ENCODE measurements around the gene TNNC1.

The TNNC1 gene

GRCh38 chr3:52456800-52457183 is 3.0 kb upstream of the TNNC1 start:
- no peak for DNase-seq

GRCh38 chr3:52456169-52456799 is 2.4 kb upstream of the TNNC1 start:
- no peak for DNase-seq

DNA sequence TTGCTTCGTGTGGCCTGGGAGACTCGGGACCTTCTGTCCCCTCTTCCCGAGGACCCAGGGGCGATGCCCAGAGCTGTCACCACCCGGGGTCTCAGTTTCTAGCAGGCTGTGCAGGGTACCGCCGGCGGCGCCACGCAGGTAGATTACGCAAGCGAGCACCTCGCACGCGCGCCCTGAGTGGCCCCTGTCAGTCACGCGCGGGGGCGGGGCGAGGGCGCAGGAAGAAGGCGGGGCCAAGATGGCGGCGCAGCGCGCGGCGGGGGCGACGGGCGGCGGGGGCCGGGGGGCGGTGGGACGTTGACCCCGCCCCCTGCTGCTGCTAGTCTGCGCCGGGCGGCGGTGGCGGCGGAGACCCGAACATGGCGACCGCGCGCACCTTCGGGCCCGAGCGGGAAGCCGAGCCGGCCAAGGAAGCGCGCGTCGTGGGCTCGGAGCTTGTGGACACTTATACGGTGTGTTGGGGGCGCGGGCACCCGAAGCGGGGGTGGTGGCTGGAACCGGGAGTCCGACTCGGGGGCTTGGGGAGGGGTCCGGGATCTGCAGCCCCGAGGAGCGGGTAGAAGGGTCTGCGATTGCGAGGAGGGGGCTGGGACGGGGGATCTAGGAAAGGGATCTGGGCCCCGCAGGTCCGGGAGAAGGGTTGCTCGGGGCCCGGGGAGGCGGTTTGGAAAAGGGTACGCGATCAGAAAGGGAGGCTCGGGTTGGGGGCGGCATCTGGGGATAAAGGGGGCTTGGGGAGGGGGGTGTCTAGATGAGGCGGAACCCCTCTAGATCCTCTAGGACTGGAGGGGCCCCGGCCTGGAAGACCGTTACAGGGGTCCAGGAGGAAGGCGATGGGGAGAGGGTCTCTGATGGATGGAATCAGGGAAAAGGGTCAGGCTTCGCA is 1.7 kb upstream of the TNNC1 start, which contains the start of gene NISCH:
Gene NISCH (plus strand): TSS at position 322 of the 886 bp plus-strand sequence. CDS start 38 bp downstream, at position 360.
- peak; percentile 94 to 97 for DNase-seq

DNA sequence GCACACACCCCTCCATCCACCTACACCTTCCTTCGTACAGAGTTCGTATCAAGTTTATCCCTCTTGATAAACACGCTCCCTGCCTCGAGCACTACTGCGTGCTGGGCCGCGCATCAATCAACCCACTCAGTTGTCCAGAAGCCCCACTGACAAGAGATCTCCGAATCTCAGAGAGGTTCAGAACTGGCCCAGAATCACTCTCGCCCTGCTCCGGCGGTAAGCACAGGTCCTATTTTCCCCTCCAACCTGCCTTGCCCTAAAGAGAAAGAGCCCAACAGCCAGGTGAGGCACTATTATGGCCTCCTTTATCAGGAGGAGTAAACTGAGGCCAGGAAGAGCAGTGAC is 1.1 kb upstream of the TNNC1 start:
- no peak for DNase-seq

GRCh38 chr3:52454250-52454937 is 553 bp upstream of the TNNC1 start:
- DNase-seq = no peak

DNA sequence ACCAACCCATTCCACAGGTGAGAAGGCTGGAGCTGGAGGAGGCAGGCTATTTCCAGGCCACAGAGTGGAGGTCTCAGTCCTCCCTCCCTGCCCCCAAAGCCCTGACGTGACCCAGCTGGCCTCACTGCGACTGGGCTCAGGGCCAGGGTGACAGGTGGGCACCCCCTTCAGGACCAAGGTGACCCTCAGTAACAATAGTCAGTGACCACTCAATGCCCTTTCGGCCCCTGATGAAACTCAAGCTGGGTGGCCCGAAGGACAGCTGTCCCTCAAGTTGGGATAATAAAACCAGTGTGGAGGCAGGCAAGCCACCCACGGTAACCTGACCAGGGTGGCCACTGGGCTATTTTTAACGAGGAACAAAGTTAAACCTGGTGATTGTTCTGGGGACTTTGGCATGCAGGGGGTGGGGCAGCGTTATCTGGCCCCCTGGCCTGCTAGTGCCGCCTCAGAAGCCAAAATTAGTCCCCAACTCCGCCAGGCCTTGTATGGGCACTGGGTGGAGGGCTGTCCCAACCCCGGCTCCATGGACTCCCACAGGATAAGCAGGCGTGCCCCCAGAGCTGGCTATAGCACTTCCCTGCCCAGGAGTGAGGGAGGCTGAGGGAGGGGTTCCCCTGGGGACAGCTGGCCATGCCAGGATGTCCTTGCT is 1.1 kb downstream of the TNNC1 start:
- no peak for DNase-seq

DNA sequence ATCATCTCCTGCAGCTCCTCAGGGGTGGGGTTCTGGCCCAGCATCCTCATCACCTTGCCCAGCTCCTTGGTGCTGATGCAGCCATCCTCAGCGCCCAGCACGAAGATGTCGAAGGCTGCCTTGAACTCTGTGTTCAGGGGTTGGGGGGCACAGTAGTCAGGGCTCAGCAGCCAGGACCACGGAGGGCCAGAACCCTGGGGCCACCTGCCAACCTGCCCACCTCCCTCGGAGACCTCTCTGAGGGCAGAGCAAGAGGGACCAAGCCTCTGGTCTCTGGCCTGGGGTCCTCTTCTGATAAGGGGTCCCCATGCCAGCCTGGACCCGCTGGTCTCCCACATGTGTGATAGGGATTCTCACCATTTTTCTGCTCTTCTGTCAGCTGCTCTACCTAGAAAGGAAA is 1.7 kb downstream of the TNNC1 start:
- DNase-seq = no peak

DNA sequence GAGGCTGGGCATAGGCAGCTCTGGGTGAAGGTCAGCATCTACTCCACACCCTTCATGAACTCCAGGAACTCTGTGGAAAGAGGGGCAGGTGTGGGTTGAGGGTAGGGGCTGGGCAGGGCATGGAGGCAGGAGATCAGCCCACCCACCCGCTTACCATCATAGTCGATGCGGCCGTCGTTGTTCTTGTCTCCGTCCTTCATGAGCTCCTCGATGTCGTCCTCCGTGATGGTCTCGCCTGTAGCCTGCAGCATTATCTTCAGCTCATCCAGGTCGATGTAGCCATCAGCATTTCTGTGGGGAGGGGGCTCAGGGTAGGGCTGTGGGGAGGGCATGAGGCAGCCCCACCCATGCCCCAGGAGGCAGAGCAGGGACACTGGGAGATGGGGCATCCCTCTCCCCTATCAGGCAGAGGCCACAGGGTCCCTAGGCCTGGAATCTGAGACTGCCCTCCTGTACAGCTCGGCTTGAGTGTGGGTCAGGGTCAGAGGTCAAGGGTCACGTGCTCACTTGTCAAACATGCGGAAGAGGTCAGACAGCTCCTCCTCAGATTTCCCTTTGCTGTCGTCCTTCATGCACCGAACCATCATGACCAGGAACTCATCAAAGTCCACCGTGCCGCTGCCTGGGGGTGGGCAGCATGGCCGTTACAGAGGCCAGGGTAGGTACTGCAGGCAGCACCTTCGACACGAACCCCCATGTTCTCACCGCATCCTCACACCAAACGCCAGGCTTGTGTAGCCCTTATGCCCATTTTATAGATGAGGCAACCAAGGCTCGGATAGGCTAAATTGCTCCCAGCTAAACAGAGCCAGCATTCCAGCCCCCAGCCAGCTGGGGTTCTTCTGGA is 2.4 kb downstream of the TNNC1 start:
- no peak for DNase-seq

DNA sequence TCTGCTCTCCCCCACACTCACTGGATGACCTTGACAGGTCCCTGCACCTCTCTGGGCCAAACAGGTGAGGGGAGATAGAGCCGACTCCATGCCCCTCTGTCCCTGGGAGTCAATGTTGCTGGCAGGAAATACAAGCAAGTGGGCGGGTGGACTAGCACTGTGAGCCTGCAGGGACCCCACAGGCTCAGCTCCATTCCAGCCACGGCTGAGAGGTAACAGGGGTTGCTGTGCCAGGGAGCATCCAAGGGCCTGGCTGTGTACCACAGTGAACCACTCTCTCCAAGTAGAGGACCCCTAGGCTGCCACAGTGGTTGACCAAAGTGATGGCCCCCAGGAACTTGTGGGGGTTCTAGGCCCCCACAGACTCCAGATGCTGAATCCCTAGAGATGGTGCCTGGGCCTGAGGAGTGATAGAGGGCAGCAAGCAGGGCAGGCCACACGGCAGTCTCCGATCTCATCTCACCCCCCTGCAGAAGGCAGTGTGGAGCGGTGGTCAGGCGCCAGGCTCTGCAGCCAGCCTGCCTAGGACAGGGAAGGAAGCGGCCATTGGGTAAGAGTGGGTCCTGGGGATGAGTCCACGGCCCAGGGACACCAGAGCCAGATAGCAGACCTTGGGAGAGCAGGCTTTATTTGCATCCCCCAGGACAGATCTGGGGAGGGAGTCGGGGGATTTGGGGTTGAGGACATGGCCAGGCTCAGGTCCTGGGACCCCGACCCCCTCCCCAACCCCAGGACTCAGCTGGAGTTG is 3.2 kb downstream of the TNNC1 start:
- DNase-seq = no peak

GRCh38 chr3:52447512-52448355 is 6.1 kb downstream of the TNNC1 start:
- DNase-seq = no peak

DNA sequence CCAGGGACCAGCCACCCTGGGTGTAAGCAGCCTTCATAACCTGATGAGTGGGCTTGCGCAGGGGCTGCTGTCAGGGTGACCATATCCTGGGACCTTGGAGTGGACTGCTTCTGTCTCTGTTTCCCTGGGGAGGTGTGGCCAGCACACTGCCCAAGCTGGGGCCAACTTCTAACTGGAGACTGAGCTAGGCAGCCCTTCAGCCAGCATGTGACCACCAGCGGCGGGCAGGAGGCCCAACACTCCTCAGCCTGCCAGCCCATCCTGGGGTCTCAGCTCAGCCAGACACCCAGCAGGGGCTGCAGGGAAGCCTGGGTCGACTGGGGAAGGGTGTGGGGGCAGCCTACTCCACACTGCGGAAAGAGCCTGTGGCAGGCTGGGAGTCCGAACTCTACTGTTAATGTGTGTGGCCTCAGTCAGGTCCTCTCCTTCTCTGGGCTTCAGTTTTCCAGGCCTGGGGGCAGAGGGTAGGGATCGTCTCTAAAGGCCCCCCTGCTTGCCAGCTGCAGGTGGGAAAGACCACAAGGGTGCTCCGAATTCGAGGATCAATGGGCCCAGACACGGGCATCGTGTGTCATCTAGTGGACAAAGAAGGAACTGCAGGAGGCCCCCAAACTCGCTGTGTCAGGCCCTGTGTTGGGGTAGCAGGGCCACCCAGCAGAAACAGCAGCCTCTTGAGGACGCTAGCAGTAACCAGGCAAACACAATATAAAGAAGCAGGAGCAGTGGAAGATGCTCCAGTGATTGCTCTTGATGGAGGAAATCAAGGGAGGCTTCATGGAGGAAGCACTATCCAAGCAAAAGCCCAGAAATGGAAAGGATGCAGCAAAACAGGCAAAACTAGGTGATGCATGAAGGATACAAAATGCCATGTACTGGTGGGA is 7.0 kb downstream of the TNNC1 start:
- peak; percentile 72 to 80 for DNase-seq

DNA sequence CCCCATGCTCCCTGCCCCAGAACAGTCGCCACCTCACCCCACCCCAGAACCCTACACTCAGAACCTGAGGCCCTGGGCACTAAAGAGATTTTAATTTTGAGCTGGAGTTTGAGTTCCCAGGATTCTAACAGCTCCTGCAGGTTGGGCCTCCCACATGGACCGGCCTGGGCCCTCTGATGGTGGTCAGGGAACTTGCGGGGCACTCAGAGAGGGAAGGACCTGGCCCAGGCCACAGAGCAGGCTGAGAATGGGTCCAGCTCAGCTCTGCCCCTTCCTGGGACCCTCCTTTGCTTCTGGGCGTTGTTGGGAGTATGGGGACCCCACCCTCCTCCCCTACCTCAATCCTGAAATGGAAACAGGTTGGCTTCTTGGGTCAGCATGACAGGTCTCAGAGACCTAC is 7.8 kb downstream of the TNNC1 start:
- no peak for DNase-seq

DNA sequence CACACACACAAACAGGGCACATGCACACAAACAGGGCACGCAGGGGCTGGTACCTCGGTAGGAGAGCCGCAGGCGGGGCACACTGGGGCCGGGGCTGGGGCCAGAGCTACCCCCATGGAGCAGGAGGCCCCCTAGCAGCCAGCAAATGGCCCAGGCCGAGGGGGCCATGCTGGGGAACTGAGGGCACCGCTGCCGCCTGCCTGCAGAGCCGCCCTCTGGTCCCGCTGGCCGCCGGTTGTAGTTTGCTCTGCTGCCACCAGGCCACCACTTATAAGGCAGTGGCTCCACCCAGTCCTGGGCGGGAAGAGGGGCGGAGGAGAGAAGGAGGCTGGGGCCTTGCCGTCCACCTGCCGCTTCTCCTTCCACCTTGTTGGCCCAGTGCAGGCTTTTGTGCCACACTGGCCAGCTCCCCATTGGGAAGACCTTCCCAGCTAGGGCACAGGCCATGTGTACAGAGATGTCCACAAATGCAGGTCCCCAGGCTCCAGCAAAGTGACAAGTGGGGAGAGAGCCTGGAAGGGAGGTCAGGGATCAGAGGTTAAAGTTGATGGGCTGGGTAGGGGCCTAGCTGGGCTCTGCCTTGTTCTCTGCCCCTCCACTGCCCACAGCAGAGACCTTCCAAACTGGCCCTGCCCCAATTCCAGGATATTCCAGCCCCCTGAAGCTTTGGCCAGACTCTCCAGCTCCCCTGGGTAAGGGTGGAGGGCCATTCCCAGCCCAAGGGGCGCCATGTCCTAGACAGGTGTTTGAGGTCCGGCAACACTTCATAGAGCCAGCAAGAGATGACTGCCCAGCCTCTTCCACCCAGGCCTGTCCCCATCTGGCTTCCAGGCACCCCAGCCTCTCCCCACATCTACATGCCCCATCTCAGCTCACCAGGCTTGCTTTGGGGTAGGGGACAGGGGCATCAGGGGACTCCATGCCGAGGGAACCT is 8.7 kb downstream of the TNNC1 start, which contains the start of gene SEMA3G:
Gene SEMA3G (minus strand): TSS at position 244 of the 934 bp plus-strand sequence. CDS start 76 bp downstream, at position 168.
- DNase-seq = peak; percentile 75 to 77

DNA sequence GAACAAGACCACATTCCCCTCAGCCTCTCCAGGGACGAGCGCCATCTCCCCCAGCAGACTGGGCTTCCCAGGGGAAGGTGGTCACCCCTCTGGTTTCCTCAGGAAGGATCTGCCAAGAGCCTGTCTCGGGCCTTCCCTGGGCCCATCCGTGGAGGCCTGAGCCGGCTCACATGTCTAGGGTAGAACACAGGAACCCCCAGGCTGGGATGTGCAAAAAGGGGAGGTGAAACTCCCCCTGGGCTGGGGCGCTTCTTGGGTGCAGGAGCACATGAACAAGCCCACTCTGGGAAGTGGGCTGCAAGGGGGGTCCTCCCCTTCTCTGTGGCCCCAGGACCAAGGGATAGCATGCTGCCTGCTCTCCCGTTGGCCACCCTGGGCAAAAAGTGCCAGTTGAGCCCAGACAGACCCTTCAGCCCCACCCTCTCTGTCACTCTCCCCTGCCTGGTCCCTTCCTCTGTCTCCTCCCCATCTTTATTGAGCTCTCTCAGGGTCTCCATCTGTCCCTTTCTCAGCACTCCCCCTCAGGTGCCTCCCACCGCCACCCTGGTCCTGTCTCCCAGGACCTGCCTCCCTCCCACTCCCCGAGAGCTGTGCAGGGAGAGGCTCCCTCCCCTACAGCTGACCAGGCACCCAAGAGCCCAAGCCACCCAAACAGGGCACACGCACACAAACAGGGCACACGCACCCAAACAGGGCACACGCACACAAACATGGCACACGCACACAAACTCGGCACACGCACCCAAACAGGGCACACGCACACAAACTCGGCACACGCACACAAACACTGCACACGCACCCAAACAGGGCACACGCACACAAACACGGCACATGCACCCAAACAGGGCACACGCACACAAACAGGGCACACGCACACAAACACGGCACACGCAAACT is 9.8 kb downstream of the TNNC1 start:
- DNase-seq = no peak

DNA sequence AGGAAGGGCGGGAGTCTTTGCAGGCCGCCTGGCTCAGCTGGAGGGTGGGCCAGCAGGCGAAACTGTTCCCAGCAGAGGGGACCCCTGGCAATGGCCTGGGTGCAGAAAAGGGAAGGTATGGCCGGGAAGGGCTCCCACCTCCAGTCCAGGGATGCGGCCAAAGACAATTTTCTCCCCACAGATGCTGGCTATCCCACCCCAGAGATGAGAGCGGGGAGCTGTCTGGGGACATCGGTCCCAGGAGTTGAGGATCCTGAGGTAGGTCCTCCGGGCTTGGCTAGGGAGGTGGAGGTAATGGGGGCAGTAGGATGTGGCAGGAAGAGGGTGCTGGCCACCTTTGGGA is 10.6 kb downstream of the TNNC1 start:
- no peak for DNase-seq

GRCh38 chr3:52442409-52443267 is 11.2 kb downstream of the TNNC1 start:
- no peak for DNase-seq
